GM12874 (cell line): ENCODE data around the gene ARHGAP15.

ENCODE experiments used
- CTCF ChIP-seq: IDR thresholded peaks from 2 replicates; pipeline ENCODE4 v1.5.1; 2011; ENCODE audit warnings: low read depth, mild to moderate bottlenecking, control low read depth, low read length, moderate library complexity; ENCODE audit not compliant: insufficient read depth

The ARHGAP15 gene

GRCh38 chr2:143629340-143629739, 500.1 kb downstream of the ARHGAP15 start:
- TF ChIP-seq CTCF = no peak

GRCh38 chr2:143632751-143633374, 503.6 kb downstream of the ARHGAP15 start:
- no peak for TF ChIP-seq CTCF

GRCh38 chr2:143633419-143633818, 504.2 kb downstream of the ARHGAP15 start:
- no peak for TF ChIP-seq CTCF

- TF ChIP-seq CTCF = no peak
These were observed 506.1 kb downstream of the ARHGAP15 start for GRCh38 chr2:143635302-143635701.

- TF ChIP-seq CTCF = no peak
These were observed 506.7 kb downstream of the ARHGAP15 start for GRCh38 chr2:143635936-143636335.

- no peak for TF ChIP-seq CTCF
These were observed 511.6 kb downstream of the ARHGAP15 start for GRCh38 chr2:143640826-143641225.

GRCh38 chr2:143645921-143646645, 516.9 kb downstream of the ARHGAP15 start:
- TF ChIP-seq CTCF = no peak
